RWPE2 (cell line): ENCODE measurements around the gene GUCA2B.

Experiments
- ATAC-seq: fragments of 200-7000 bp; cut with Tn5 transposase; 3 replicates; pipeline ENCODE4 v1.9.1; 2021; ENCODE audit warnings: low read depth
- DNase-seq: peaks from one replicate; pipeline ENCODE4 v3.0.0-alpha.2; 2020; ENCODE audit warnings: low spot score
- H3K27ac ChIP-seq: fragments of 450-650 bp; 2 replicates; pipeline ENCODE4 v1.5.1; 2017; ENCODE audit warnings: mild to moderate bottlenecking; ENCODE audit not compliant: poor library complexity, severe bottlenecking
- H3K27me3 ChIP-seq: fragments of 250-450 bp; sonication (Bioruptor Pico); 2 replicates; pipeline ENCODE4 v1.5.1; 2021; ENCODE audit warnings: mild to moderate bottlenecking, moderate library complexity; ENCODE audit not compliant: insufficient read depth, poor library complexity, severe bottlenecking
- H3K36me3 ChIP-seq: fragments of 250-450 bp; sonication (Bioruptor Pico); 2 replicates; pipeline ENCODE4 v1.5.1; 2020; ENCODE audit warnings: low read depth, mild to moderate bottlenecking, moderate library complexity
- H3K4me1 ChIP-seq: fragments of 250-450 bp; sonication (Bioruptor Pico); 2 replicates; pipeline ENCODE4 v1.5.1; 2021; ENCODE audit warnings: mild to moderate bottlenecking, moderate library complexity; ENCODE audit not compliant: insufficient read depth, poor library complexity, severe bottlenecking
- H3K4me3 ChIP-seq: fragments of 250-450 bp; sonication (Bioruptor Pico); 2 replicates; pipeline ENCODE4 v1.5.1; 2021; ENCODE audit warnings: mild to moderate bottlenecking, moderate library complexity; ENCODE audit not compliant: severe bottlenecking
- H3K9me3 ChIP-seq: fragments of 250-450 bp; sonication (Bioruptor Pico); 2 replicates; pipeline ENCODE4 v1.5.1; 2021; ENCODE audit warnings: mild to moderate bottlenecking, moderate library complexity; ENCODE audit not compliant: severe bottlenecking
- TF ChIP-seq, protein P1 (sequence below): fragments of 450-650 bp; IDR thresholded peaks from one replicate; pipeline ENCODE4 v1.5.1; 2017; ENCODE audit warnings: mild to moderate bottlenecking, moderate library complexity; ENCODE audit not compliant: poor library complexity, severe bottlenecking

The GUCA2B gene

DNA sequence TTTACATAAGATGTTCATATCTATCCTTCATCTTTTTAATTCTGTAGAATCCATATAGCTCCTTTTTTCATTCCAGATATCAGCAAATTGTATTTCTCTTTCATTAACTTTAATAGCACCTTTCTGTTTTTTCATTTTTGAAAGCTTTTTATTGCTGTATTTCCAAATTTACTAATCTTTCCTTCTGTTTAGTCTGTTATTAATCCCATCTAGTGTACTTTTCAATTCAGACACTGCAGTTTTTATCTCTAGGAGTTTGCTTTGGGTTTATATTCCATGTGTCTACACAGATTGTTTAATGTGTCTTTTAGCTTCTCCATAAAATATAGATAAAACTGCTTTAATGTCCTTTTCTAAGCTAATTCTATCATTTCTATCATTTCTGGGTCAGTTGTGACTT is 48.8 kb downstream of the GUCA2B start:
- H3K9me3 ChIP-seq: no peaks in the 10 kb centered on the region
- no peaks in the 10 kb centered on the region for H3K27me3 ChIP-seq
- H3K4me1 ChIP-seq: peaks cover 11% of the 10 kb centered on the region
- H3K27ac ChIP-seq: no peak overlapping the region
- H3K36me3 ChIP-seq: peaks cover 47% of the 10 kb centered on the region
- DNase-seq (no peak), ATAC-seq (no peak)
- TF ChIP-seq, protein P1, sequence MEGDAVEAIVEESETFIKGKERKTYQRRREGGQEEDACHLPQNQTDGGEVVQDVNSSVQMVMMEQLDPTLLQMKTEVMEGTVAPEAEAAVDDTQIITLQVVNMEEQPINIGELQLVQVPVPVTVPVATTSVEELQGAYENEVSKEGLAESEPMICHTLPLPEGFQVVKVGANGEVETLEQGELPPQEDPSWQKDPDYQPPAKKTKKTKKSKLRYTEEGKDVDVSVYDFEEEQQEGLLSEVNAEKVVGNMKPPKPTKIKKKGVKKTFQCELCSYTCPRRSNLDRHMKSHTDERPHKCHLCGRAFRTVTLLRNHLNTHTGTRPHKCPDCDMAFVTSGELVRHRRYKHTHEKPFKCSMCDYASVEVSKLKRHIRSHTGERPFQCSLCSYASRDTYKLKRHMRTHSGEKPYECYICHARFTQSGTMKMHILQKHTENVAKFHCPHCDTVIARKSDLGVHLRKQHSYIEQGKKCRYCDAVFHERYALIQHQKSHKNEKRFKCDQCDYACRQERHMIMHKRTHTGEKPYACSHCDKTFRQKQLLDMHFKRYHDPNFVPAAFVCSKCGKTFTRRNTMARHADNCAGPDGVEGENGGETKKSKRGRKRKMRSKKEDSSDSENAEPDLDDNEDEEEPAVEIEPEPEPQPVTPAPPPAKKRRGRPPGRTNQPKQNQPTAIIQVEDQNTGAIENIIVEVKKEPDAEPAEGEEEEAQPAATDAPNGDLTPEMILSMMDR: no peak
- no peak overlapping the region for H3K4me3 ChIP-seq
